ENCODE measurements around the gene SERINC1. TPM values are rescaled to one million over a fixed set of nuclear protein-coding genes. Genes with fewer than 3 reads are reported as not detected.

Gene SERINC1
- total and polyA plus RNA-seq, 9 of the 15 experiments (the other 6 are each of a cell fraction or from before 2014, with no cell fraction given) = 28.8 to 64.6 (median 39.7) TPM

- peak; percentile 13 to 41 for TF ChIP-seq E2F6 (IDR thresholded peaks at IDR 0.05; ENCODE audit: borderline replicate concordance in 1 of 2, extremely low read depth in 1 of 2, insufficient read depth in 1 of 2, insufficient read length in 1 of 2, low read depth in 1 of 2, low read length in 1 of 2, poor library complexity in 1 of 2, severe bottlenecking in 1 of 2)
- TF ChIP-seq RFX7 (CRISPR knock-in tag; IDR thresholded peaks at IDR 0.05) = no peak
- no peak for TF ChIP-seq MED1 (CRISPR knock-in tag; IDR thresholded peaks at IDR 0.05; ENCODE audit: borderline replicate concordance)
- peak; percentile 12; the same call in 1 of the 2 replicates for TF ChIP-seq MYC (IDR thresholded peaks at IDR 0.05; ENCODE audit: low read depth, low read length)
- TF ChIP-seq MYC (CRISPR knock-in tag; IDR thresholded peaks at IDR 0.05; ENCODE audit: borderline replicate concordance, low read depth) = 0 out of 2 replicates have a peak, but pooled peaks have one; percentile 24
These were observed at the start of gene SERINC1 (continued) for GRCh38 chr6:122471107-122472021.

GRCh38 chr6:122511193-122511924 lies 39.8 kb upstream of the SERINC1 start:
- ATAC-seq (peak; percentile 72), FAIRE-seq (no peak), DNase-seq (ENCODE audit: extremely low read depth in 1 of 4, low spot score in 3 of 4) (peak in 1 of 4 experiments; percentile 44)
- Histone ChIP-seq H3K9ac (ENCODE audit: insufficient read depth in 1 of 2, low read depth in 2 of 2, low read length in 2 of 2) (peak overlapping the region in 1 of 2 experiments; percentile 44; a peak in 1 of 4 replicates), H3K4me2 (ENCODE audit: insufficient read depth, low read length) (peak overlapping the region; percentile 45), H3K9me3 (replicated peaks; ENCODE audit: control insufficient read depth, insufficient read depth, low read depth, low read length) (no peaks in the 10 kb centered on the region; the same call in 1 of the 2 replicates), H3K27me3 (ENCODE audit: control insufficient read depth in 2 of 2, insufficient read depth in 2 of 2, low read length in 2 of 2) (no peaks in the 10 kb centered on the region), H3K4me3 (0 out of 2 replicates have a peak overlapping the region, but pooled peaks have one; percentile 10), H3K9me1 (ENCODE audit: control insufficient read depth, insufficient read depth, low read length) (no peaks in the 10 kb centered on the region), H2AFZ (ENCODE audit: low read depth, low read length) (peak overlapping the region; percentile 76), H3K27ac (ENCODE audit: extremely low read depth, low read depth, low read length) (peak overlapping the region; percentile 57), H4K20me1 (replicated peaks; ENCODE audit: control insufficient read depth, insufficient read depth, low read length) (no peaks in the 10 kb centered on the region), H3K79me2 (ENCODE audit: control insufficient read depth, insufficient read depth, low read length) (peaks cover 13% of the 10 kb centered on the region; the same call in 2 of the 3 replicates), H3K36me3 (ENCODE audit: control insufficient read depth, insufficient read depth, low read length) (0 out of 3 replicates have a peak, but pooled peaks cover 3% of the 10 kb centered on the region), H3K4me1 (replicated peaks in 1 of 2; ENCODE audit: control insufficient read depth in 2 of 2, insufficient read depth in 2 of 2, low read length in 2 of 2) (no peaks in the 10 kb centered on the region)
- ChIA-PET POLR2A (interaction anchor here (0.7 kb wide), 1 partner anchor 712 kb away, joined by 4 read pairs; no protein-coding TSS in a partner anchor), CTCF (ENCODE audit: low intra/inter-chr PET ratio) (no interaction called here)
- in situ Hi-C loops (cut with MboI) (no loop called here), intact Hi-C loops (cut with micrococcal nuclease) (no loop called here)
- 22% methylated on average over 13 of the region's 13 CpGs for WGBS (ENCODE audit: insufficient coverage, low coverage, missing lambda C conversion rate)
- no TSS peak for BruUV-seq (replicated peaks)
- TF ChIP-seq ATF1 (CRISPR knock-in tag; IDR thresholded peaks at IDR 0.05) (no peak), ATF1 (tag; IDR thresholded peaks at IDR 0.05) (peak; percentile 39; the same call in 1 of the 2 replicates), CBFA2T3 (IDR thresholded peaks at IDR 0.05) (0 out of 2 replicates have a peak, but pooled peaks have one; percentile 19), HMBOX1 (IDR thresholded peaks at IDR 0.05) (peak; percentile 41; the same call in 1 of the 2 replicates), ZNF592 (IDR thresholded peaks at IDR 0.05) (0 out of 2 replicates have a peak, but pooled peaks have one; percentile 26)
